NB4 (cell line): ENCODE results near the gene OGFOD2.

Source experiments
- CTCF ChIP-seq: IDR thresholded peaks from one replicate; pipeline ENCODE4 v1.5.1; 2012; ENCODE audit warnings: low read depth, low read length
- POLR2A ChIP-seq: IDR thresholded peaks from 2 replicates; pipeline ENCODE4 v1.6.1; 2011; ENCODE audit warnings: mild to moderate bottlenecking; ENCODE audit not compliant: insufficient read length; ENCODE audit errors: extremely low read depth

DNA sequence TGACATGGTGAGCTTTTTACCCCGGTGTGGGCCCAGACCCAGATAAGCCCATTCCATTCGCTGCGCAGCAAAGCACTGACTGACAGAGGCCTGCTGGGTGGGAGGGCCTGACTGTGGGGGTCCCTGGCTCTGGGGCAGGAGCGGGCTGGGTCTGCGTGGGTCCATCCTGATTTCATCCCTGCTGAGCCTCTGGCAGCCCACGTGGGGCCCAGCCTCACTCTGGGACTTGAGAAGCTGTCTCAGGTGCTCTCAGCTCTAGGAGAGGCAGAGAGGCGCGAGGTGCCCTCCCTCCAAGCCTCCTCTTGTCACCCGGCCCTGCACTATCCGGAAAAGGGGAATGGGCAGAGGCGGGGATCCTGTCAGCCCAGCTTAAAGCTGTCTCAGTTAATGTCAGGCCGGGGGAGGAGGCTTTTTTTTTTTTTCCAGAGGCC lies 9.7 kb upstream of the OGFOD2 start:
- no peak for TF ChIP-seq POLR2A
- TF ChIP-seq CTCF = no peak
